ENCODE measurements around the gene KCNC2.

Gene KCNC2

GRCh38 chr12:75130811-75131210 lies 78.8 kb downstream of the KCNC2 start:
- DNase-seq (ENCODE audit: insufficient read length, low spot score), result no peak
- FAIRE-seq, result no peak
- TF ChIP-seq TAF1 (IDR thresholded peaks at IDR 0.05; ENCODE audit: low read depth, low read length) (no peak), POLR2A (IDR thresholded peaks at IDR 0.05; ENCODE audit: low read depth, low read length) (no peak), POLR2AphosphoS5 (IDR thresholded peaks at IDR 0.05; ENCODE audit: low read depth, low read length) (no peak), SPI1 (IDR thresholded peaks at IDR 0.05; ENCODE audit: low read depth, low read length) (no peak), PAX5 (IDR thresholded peaks at IDR 0.05; ENCODE audit: insufficient read depth, low read length, severe bottlenecking) (no peak), POU2F2 (IDR thresholded peaks at IDR 0.05; ENCODE audit: low read depth, low read length) (no peak)

GRCh38 chr12:75129275-75129674 lies 80.4 kb downstream of the KCNC2 start:
- DNase-seq (ENCODE audit: insufficient read length, low spot score), result no peak
- TF ChIP-seq POU2F2 (IDR thresholded peaks at IDR 0.05; ENCODE audit: low read depth, low read length) (no peak), SPI1 (IDR thresholded peaks at IDR 0.05; ENCODE audit: low read depth, low read length) (no peak), POLR2AphosphoS5 (IDR thresholded peaks at IDR 0.05; ENCODE audit: low read depth, low read length) (no peak), PAX5 (IDR thresholded peaks at IDR 0.05; ENCODE audit: insufficient read depth, low read length, severe bottlenecking) (no peak), TAF1 (IDR thresholded peaks at IDR 0.05; ENCODE audit: low read depth, low read length) (no peak), POLR2A (IDR thresholded peaks at IDR 0.05; ENCODE audit: low read depth, low read length) (no peak)
- FAIRE-seq, result no peak

- TF ChIP-seq POU2F2 (IDR thresholded peaks at IDR 0.05; ENCODE audit: low read depth, low read length) (no peak), TAF1 (IDR thresholded peaks at IDR 0.05; ENCODE audit: low read depth, low read length) (no peak), SPI1 (IDR thresholded peaks at IDR 0.05; ENCODE audit: low read depth, low read length) (no peak), POLR2A (IDR thresholded peaks at IDR 0.05; ENCODE audit: low read depth, low read length) (no peak), PAX5 (IDR thresholded peaks at IDR 0.05; ENCODE audit: insufficient read depth, low read length, severe bottlenecking) (no peak), POLR2AphosphoS5 (IDR thresholded peaks at IDR 0.05; ENCODE audit: low read depth, low read length) (no peak)
- FAIRE-seq (no peak), DNase-seq (ENCODE audit: insufficient read length, low spot score) (no peak)
Observed at GRCh38 chr12:75121036-75121705, 88.5 kb downstream of the KCNC2 start.

GRCh38 chr12:75120311-75120711 lies 89.3 kb downstream of the KCNC2 start:
- no peak for FAIRE-seq
- DNase-seq (ENCODE audit: insufficient read length, low spot score), result no peak
- TF ChIP-seq POU2F2 (IDR thresholded peaks at IDR 0.05; ENCODE audit: low read depth, low read length) (no peak), PAX5 (IDR thresholded peaks at IDR 0.05; ENCODE audit: insufficient read depth, low read length, severe bottlenecking) (no peak), TAF1 (IDR thresholded peaks at IDR 0.05; ENCODE audit: low read depth, low read length) (no peak), POLR2AphosphoS5 (IDR thresholded peaks at IDR 0.05; ENCODE audit: low read depth, low read length) (no peak), POLR2A (IDR thresholded peaks at IDR 0.05; ENCODE audit: low read depth, low read length) (no peak), SPI1 (IDR thresholded peaks at IDR 0.05; ENCODE audit: low read depth, low read length) (no peak)

GRCh38 chr12:75116646-75117198 lies 92.9 kb downstream of the KCNC2 start:
- FAIRE-seq (no peak), DNase-seq (ENCODE audit: insufficient read length, low spot score) (no peak)
- TF ChIP-seq SPI1 (IDR thresholded peaks at IDR 0.05; ENCODE audit: low read depth, low read length) (no peak), TAF1 (IDR thresholded peaks at IDR 0.05; ENCODE audit: low read depth, low read length) (no peak), PAX5 (IDR thresholded peaks at IDR 0.05; ENCODE audit: insufficient read depth, low read length, severe bottlenecking) (no peak), POLR2AphosphoS5 (IDR thresholded peaks at IDR 0.05; ENCODE audit: low read depth, low read length) (no peak), POLR2A (IDR thresholded peaks at IDR 0.05; ENCODE audit: low read depth, low read length) (no peak), POU2F2 (IDR thresholded peaks at IDR 0.05; ENCODE audit: low read depth, low read length) (no peak)

GRCh38 chr12:75115748-75116147 lies 93.9 kb downstream of the KCNC2 start:
- FAIRE-seq, result no peak
- no peak for TF ChIP-seq TAF1 (IDR thresholded peaks at IDR 0.05; ENCODE audit: low read depth, low read length)
- TF ChIP-seq PAX5 (IDR thresholded peaks at IDR 0.05; ENCODE audit: insufficient read depth, low read length, severe bottlenecking), result no peak
- no peak for TF ChIP-seq POLR2A (IDR thresholded peaks at IDR 0.05; ENCODE audit: low read depth, low read length)
- no peak for TF ChIP-seq POU2F2 (IDR thresholded peaks at IDR 0.05; ENCODE audit: low read depth, low read length)
- TF ChIP-seq POLR2AphosphoS5 (IDR thresholded peaks at IDR 0.05; ENCODE audit: low read depth, low read length), result no peak
- TF ChIP-seq SPI1 (IDR thresholded peaks at IDR 0.05; ENCODE audit: low read depth, low read length), result no peak
- DNase-seq (ENCODE audit: insufficient read length, low spot score), result no peak

- FAIRE-seq, result peak; percentile 68
- no peak for DNase-seq (ENCODE audit: insufficient read length, low spot score)
- TF ChIP-seq POU2F2 (IDR thresholded peaks at IDR 0.05; ENCODE audit: low read depth, low read length) (no peak), PAX5 (IDR thresholded peaks at IDR 0.05; ENCODE audit: insufficient read depth, low read length, severe bottlenecking) (no peak), SPI1 (IDR thresholded peaks at IDR 0.05; ENCODE audit: low read depth, low read length) (no peak), POLR2A (IDR thresholded peaks at IDR 0.05; ENCODE audit: low read depth, low read length) (no peak), POLR2AphosphoS5 (IDR thresholded peaks at IDR 0.05; ENCODE audit: low read depth, low read length) (no peak), TAF1 (IDR thresholded peaks at IDR 0.05; ENCODE audit: low read depth, low read length) (no peak)
Observed at GRCh38 chr12:75103822-75104221, 105.8 kb downstream of the KCNC2 start.

- no peak for FAIRE-seq
- DNase-seq (ENCODE audit: insufficient read length, low spot score), result no peak
- TF ChIP-seq TAF1 (IDR thresholded peaks at IDR 0.05; ENCODE audit: low read depth, low read length), result no peak
- no peak for TF ChIP-seq PAX5 (IDR thresholded peaks at IDR 0.05; ENCODE audit: insufficient read depth, low read length, severe bottlenecking)
- TF ChIP-seq POLR2A (IDR thresholded peaks at IDR 0.05; ENCODE audit: low read depth, low read length), result no peak
- TF ChIP-seq SPI1 (IDR thresholded peaks at IDR 0.05; ENCODE audit: low read depth, low read length), result no peak
- no peak for TF ChIP-seq POLR2AphosphoS5 (IDR thresholded peaks at IDR 0.05; ENCODE audit: low read depth, low read length)
- TF ChIP-seq POU2F2 (IDR thresholded peaks at IDR 0.05; ENCODE audit: low read depth, low read length), result no peak
Observed at GRCh38 chr12:75101781-75102180, 107.9 kb downstream of the KCNC2 start.

- no peak for TF ChIP-seq PAX5 (IDR thresholded peaks at IDR 0.05; ENCODE audit: insufficient read depth, low read length, severe bottlenecking)
- no peak for TF ChIP-seq POLR2AphosphoS5 (IDR thresholded peaks at IDR 0.05; ENCODE audit: low read depth, low read length)
- no peak for TF ChIP-seq SPI1 (IDR thresholded peaks at IDR 0.05; ENCODE audit: low read depth, low read length)
- no peak for TF ChIP-seq POLR2A (IDR thresholded peaks at IDR 0.05; ENCODE audit: low read depth, low read length)
- TF ChIP-seq TAF1 (IDR thresholded peaks at IDR 0.05; ENCODE audit: low read depth, low read length), result no peak
- TF ChIP-seq POU2F2 (IDR thresholded peaks at IDR 0.05; ENCODE audit: low read depth, low read length), result no peak
- no peak for DNase-seq (ENCODE audit: insufficient read length, low spot score)
- FAIRE-seq, result no peak
Observed at GRCh38 chr12:75099210-75099609, 110.4 kb downstream of the KCNC2 start.
